Heart right ventricle (tissue), 16 donors: ENCODE data around the gene PEX6. TPM values are rescaled to one million over a fixed set of nuclear protein-coding genes. Genes with fewer than 3 reads are reported as not detected.

ENCODE experiments used
- ATAC-seq, 8 donors: fragments of 200-7000 bp; cut with Tn5 transposase; one replicate each; pipeline ENCODE4 v1.9.1; 2020; ENCODE audit warnings: mild to moderate bottlenecking in 8 of 8, moderate library complexity in 8 of 8, moderate number of reproducible peaks in 1 of 8
- DNase-seq, 2 donors: peaks; one replicate each; pipeline ENCODE4 v3.0.0-alpha.2; 2020
- H3K27ac ChIP-seq, 10 donors: fragments of 200-600 bp; sonication (generic) in 2 of 10; one replicate each; pipeline versions ENCODE4 v1.5.0 to v1.8.0; 2020 to 2022; ENCODE audit warnings: mild to moderate bottlenecking in 3 of 10
- H3K27me3 ChIP-seq, 7 donors: fragments of 200-600 bp; one replicate each; pipeline ENCODE4 v1.8.0; 2021 to 2022; ENCODE audit warnings: mild to moderate bottlenecking in 2 of 7
- H3K36me3 ChIP-seq, 9 donors: fragments of 200-600 bp; sonication (generic) in 1 of 9; one replicate each; pipeline versions ENCODE4 v1.5.0 to v1.8.0; 2020 to 2022; ENCODE audit warnings: mild to moderate bottlenecking in 2 of 9
- H3K4me1 ChIP-seq, 9 donors: fragments of 200-600 bp; sonication (generic) in 1 of 9; one replicate each; pipeline versions ENCODE4 v1.5.0 to v1.8.0; 2020 to 2022; ENCODE audit warnings: mild to moderate bottlenecking in 4 of 9
- H3K4me3 ChIP-seq, 10 donors: fragments of 200-600 bp; sonication (generic) in 2 of 10; one replicate each; pipeline versions ENCODE4 v1.5.0 to v1.8.0; 2020 to 2022; ENCODE audit warnings: mild to moderate bottlenecking in 7 of 10, moderate library complexity in 2 of 10
- H3K9me3 ChIP-seq, 11 donors: fragments of 200-600 bp in 10 of 11; sonication (generic) in 2 of 11; one replicate each; pipeline versions ENCODE4 v1.5.0 to v1.8.0; 2013 to 2022; ENCODE audit warnings: mild to moderate bottlenecking in 2 of 11, control low read depth in 1 of 11, moderate library complexity in 1 of 11
- CTCF ChIP-seq, 9 donors: fragments of 200-600 bp; sonication (generic) in 2 of 9; IDR thresholded peaks; one replicate each; pipeline versions ENCODE4 v1.5.0 to v1.8.0; 2021 to 2022; ENCODE audit warnings: antibody characterized with exemption in 9 of 9, mild to moderate bottlenecking in 5 of 9, moderate library complexity in 1 of 9
- WGBS, 2 donors: extraction: QIAGEN DNeasy Blood & Tissue Kit; methylation state at CpG; one replicate each; pipeline ENCODE4 v1.1.7; 2013; ENCODE audit warnings: inconsistent platforms in 1 of 2; 5-methylcytosine and 5-hydroxymethylcytosine counted together
- intact Hi-C, 10 donors: fragments of 100-400 bp; cut with DNase I; formaldehyde crosslinking; loops; one replicate each; pipeline versions ENCODE4 v1.11.1 to v1.14.2; 2022
- polyA plus RNA-seq, 2 donors: library from polyadenylated mRNA; stranded (reverse); fragments of 200-250 nt; gene quantifications; one replicate each; pipeline ENCODE4 v1.2.3, GENCODE V29; 2013
- total RNA-seq, 10 donors: library from RNA; stranded (reverse); fragmentation: NEBNext Ultra II Directional in 3 of 10; extraction: Animal tissue kit (Norgen Biotek cat#: 25700) in 3 of 10; gene quantifications; one replicate each; pipeline versions ENCODE4 v1.2.1 to v1.2.4, GENCODE V29; 2021 to 2023
- donor health status: Arrhythmogenic right ventricular cardiomyopathy.
- donor health status: ischemic (EF 13 %, LVEDD 7.1; RV severe dilation, severe dysfunction).
- donor health status: healthy with polysubstance abuse.
- donor health status: DM: no; HTN: yes; CAD: no.
- donor health status: DM: no; HTN: no; CAD: no.
- donor health status: ischemic (EF 25% LVEDD 6.9; RV normal size, moderate dysfunction).
- donor health status: ischemic (EF 25% LVEDD 5.7; RV mildly dilated, moderate dysfunction).
- donor health status: healthy.
- donor health status: DM: yes; HTN: yes; CAD: no.
- donor health status: Ischemic cardiomyopathy.
- donor health status: ischemic (EF 35%, LVEDD 5.7; RV mildly dilated, moderate dysfunction).
- donor health status: nonischemic (EF 11% LVEDD 7.7; RV severe dilation, severe dysfunction).
- donor health status: DM: yes; HTN: yes; CAD: no.
- donor health status: PGD.
- donor health status: ischemic (EF 29% LVEDD 5.4; RV normal size, mild dysfunction).
- donor health status: nonischemic (EF 23%, LVEDD 6.1; RV moderate dilation, normal function).

The PEX6 gene
- total and polyA plus RNA-seq, 12 donors, result 9.1 to 32.6 (median 16.6) TPM

DNA sequence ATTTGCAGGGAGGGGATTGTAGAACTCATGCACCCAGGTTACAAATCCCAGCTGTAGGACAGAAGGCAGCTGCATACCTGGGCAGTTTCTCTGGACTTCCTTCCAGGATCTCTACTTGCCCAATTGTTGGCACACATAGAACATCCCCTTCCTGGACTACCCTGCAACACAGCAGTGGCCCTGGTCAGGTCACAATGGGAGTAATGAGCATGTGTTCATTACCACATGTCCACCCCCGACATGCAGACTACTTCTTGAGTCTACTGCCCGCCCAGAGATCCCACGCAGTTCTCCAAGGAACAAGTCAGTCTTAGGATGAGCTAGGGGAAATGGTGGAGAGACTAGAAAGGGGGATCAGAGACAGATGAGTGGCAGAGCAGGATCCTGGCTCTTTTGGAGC is 5.1 kb downstream of the PEX6 start:
- no peak overlapping the region for H3K27ac ChIP-seq
- WGBS, 2 donors, result 90 to 92% methylated on average over 3 of the region's 3 CpGs
- no peak for TF ChIP-seq CTCF (IDR thresholded peaks at IDR 0.05)
- ATAC-seq (no peak), DNase-seq (no peak)
- H3K4me3 ChIP-seq, result no peak overlapping the region
- peaks cover 3 to 35% (median 21%) of the 10 kb centered on the region in 9 donors for H3K4me1 ChIP-seq
- no peaks in the 10 kb centered on the region for H3K9me3 ChIP-seq
- peaks cover 0 to 41% (median 8%) of the 10 kb centered on the region in 9 donors for H3K36me3 ChIP-seq
- intact Hi-C loops, result loop anchor here in 2 of 10 donors (5.0 to 10.0 kb wide), 2 partner anchors 42 to 69 kb away; no protein-coding TSS in a partner anchor
- H3K27me3 ChIP-seq, result no peaks in the 10 kb centered on the region

DNA sequence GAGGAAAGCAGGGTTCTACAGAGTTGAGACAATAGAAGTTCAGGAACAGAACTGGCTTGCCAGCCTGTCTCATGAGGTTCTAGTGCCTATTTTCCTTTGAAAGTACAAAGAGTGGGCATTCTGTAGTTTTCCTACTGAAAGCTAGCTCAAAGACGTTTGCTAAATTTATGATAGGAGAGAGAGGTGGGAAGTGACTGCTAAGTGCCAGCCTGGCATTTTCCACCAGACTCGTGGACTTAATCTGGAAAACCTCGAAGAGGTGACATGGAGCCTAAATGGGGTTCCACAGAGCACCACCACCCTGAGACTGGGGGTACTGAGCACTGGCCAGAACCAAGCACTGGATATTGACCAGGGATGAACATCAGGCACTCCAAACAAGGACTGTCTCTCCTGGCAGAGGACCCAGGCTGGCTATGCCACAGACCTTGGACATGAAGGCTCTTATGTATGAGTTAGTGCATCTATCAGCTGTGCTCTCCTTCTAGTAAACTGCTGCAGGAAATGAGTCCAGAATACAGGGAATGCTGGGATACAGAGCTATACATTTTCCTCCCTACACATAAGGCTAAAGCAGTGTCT is 7.1 kb downstream of the PEX6 start:
- no peak for DNase-seq
- intact Hi-C loops, result loop anchor here in 3 of 10 donors (2.0 to 10.0 kb wide), 3 partner anchors 37 to 67 kb away; no protein-coding TSS in a partner anchor
- H3K9me3 ChIP-seq, result no peaks in the 10 kb centered on the region

GRCh38 chr6:42970871-42971612 is 7.9 kb downstream of the PEX6 start:
- H3K27ac ChIP-seq, result no peak overlapping the region
- peaks cover 0 to 70% (median 25%) of the 10 kb centered on the region in 9 donors for H3K36me3 ChIP-seq
- H3K27me3 ChIP-seq, result no peaks in the 10 kb centered on the region
- WGBS, 2 donors, result 75 to 88% methylated on average over 4 of the region's 4 CpGs
- H3K4me1 ChIP-seq, result peaks cover 0 to 12% (median 6%) of the 10 kb centered on the region in 9 donors
- no peak for TF ChIP-seq CTCF (IDR thresholded peaks at IDR 0.05)
- ATAC-seq, result peak in 5 of 8 donors; percentile 20 to 45 (median 37)
- no peak for DNase-seq
- no peaks in the 10 kb centered on the region for H3K9me3 ChIP-seq
- intact Hi-C loops, result loop anchor here in 3 of 10 donors (2.0 to 10.0 kb wide), 3 partner anchors 36 to 66 kb away; no protein-coding TSS in a partner anchor
- no peak overlapping the region for H3K4me3 ChIP-seq

More for the DNA sequence above, 7.1 kb downstream of the PEX6 start:
- TF ChIP-seq CTCF (IDR thresholded peaks at IDR 0.05), result no peak
- WGBS, 2 donors, result 69% methylated on average over 3 of the region's 3 CpGs
- Histone ChIP-seq H3K36me3 (peaks cover 0 to 62% (median 21%) of the 10 kb centered on the region in 9 donors), H3K27me3 (no peaks in the 10 kb centered on the region), H3K4me1 (peaks cover 0 to 20% (median 7%) of the 10 kb centered on the region in 9 donors), H3K4me3 (no peak overlapping the region), H3K27ac (no peak overlapping the region)
- no peak for ATAC-seq

DNA sequence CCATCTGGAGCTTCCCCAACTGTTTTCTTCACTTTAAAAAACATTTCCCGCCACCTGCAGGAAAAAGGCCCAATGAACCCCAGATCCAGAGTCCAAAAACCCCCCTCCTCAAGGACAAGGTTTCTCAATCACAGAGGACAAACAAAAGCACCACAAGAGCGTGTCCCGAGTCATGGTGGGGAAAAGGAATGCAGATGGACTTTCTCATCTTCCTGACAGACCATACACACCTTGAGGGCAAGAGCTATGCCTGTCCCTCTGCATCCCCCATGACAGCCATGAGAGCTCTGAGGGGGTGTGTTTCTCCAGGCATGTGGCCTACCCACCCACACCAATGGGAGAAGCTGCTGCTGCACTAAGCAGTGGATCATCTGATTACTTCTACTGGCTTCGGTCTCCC is 9.0 kb downstream of the PEX6 start:
- Histone ChIP-seq H3K4me1 (peaks cover 0 to 12% (median 4%) of the 10 kb centered on the region in 9 donors), H3K4me3 (no peak overlapping the region), H3K9me3 (no peaks in the 10 kb centered on the region), H3K27me3 (no peaks in the 10 kb centered on the region), H3K36me3 (peaks cover 0 to 77% (median 25%) of the 10 kb centered on the region in 9 donors), H3K27ac (no peak overlapping the region)
- 95 to 96% methylated on average over 4 of the region's 4 CpGs for WGBS, 2 donors
- DNase-seq, result no peak
- no peak for TF ChIP-seq CTCF (IDR thresholded peaks at IDR 0.05)
- intact Hi-C loops, result loop anchor here in 3 of 10 donors (2.0 to 10.0 kb wide), 3 partner anchors 35 to 65 kb away; no protein-coding TSS in a partner anchor
- no peak for ATAC-seq
